Loucy (cell line): Measurements from ENCODE around the gene PPP1R14C.
A peak's percentile ranks its signal among the peaks of the same experiment; 100 is the strongest.

Experiments used
- H2AFZ ChIP-seq: fragments of 200-600 bp; sonication (generic); 2 replicates; pipeline ENCODE4 v1.6.0; 2016; ENCODE audit warnings: antibody characterized with exemption, mild to moderate bottlenecking, low read length, moderate library complexity
- H3F3A ChIP-seq: fragments of 200-600 bp; 2 replicates; pipeline ENCODE4 v1.6.0; 2016; ENCODE audit warnings: antibody characterized with exemption, low read depth, mild to moderate bottlenecking
- H3K27me3 ChIP-seq: fragments of 200-600 bp; sonication (generic); 2 replicates; pipeline ENCODE4 v1.6.1; 2014; ENCODE audit warnings: low read length, mild to moderate bottlenecking; ENCODE audit not compliant: insufficient read depth, poor library complexity, severe bottlenecking
- H3K36me3 ChIP-seq: fragments of 200-600 bp; sonication (generic); 2 replicates; pipeline ENCODE4 v1.6.1; 2016; ENCODE audit warnings: low read length; ENCODE audit not compliant: insufficient read depth
- H3K4me1 ChIP-seq: fragments of 200-600 bp; sonication (generic); 2 replicates; pipeline ENCODE4 v1.5.1; 2014; ENCODE audit warnings: low read length, mild to moderate bottlenecking; ENCODE audit not compliant: insufficient read depth, poor library complexity, severe bottlenecking
- H3K4me2 ChIP-seq: fragments of 200-600 bp; sonication (generic); 2 replicates; pipeline ENCODE4 v1.6.0; 2014; ENCODE audit warnings: antibody characterized with exemption, low read length, low read depth, mild to moderate bottlenecking; ENCODE audit not compliant: poor library complexity, severe bottlenecking
- H3K4me3 ChIP-seq: fragments of 200-600 bp; sonication (generic); 2 replicates; pipeline ENCODE4 v1.5.1; 2014; ENCODE audit warnings: low read length, mild to moderate bottlenecking, mixed read lengths; ENCODE audit not compliant: poor library complexity, severe bottlenecking
- H3K79me2 ChIP-seq: fragments of 200-600 bp; sonication (generic); 2 replicates; pipeline ENCODE4 v1.6.1; 2014; ENCODE audit warnings: low read length; ENCODE audit not compliant: insufficient read depth
- H3K9ac ChIP-seq: fragments of 200-600 bp; sonication (generic); 2 replicates; pipeline ENCODE4 v1.6.0; 2014; ENCODE audit warnings: mild to moderate bottlenecking, low read depth, low read length, moderate library complexity; ENCODE audit not compliant: poor library complexity, severe bottlenecking
- H3K9me2 ChIP-seq: fragments of 200-600 bp; sonication (generic); replicated peaks from 2 replicates; pipeline ENCODE4 v1.6.1; 2016; ENCODE audit warnings: low read depth, low read length, mixed read lengths
- H3K9me3 ChIP-seq: fragments of 200-600 bp; sonication (generic); 2 replicates; pipeline ENCODE4 v1.6.1; 2014; ENCODE audit warnings: mild to moderate bottlenecking, antibody characterized with exemption, low read length, low read depth; ENCODE audit not compliant: insufficient read depth
- H4K20me1 ChIP-seq: fragments of 200-600 bp; sonication (generic); 2 replicates; pipeline ENCODE4 v1.6.0; 2014; ENCODE audit warnings: antibody characterized with exemption, low read length, mild to moderate bottlenecking; ENCODE audit not compliant: insufficient read depth, poor library complexity, severe bottlenecking
- EZH2phosphoT487 ChIP-seq: fragments of 200-600 bp; IDR thresholded peaks from 2 replicates; pipeline ENCODE4 v1.6.1; 2018; ENCODE audit warnings: antibody characterized with exemption, mild to moderate bottlenecking, moderate library complexity, borderline replicate concordance
- TF ChIP-seq, protein P1 (sequence below): fragments of 200-600 bp; sonication (generic); conservative IDR thresholded peaks from 2 replicates; pipeline ENCODE4 v1.5.1; 2014; ENCODE audit warnings: mild to moderate bottlenecking, antibody characterized with exemption, low read length

PPP1R14C gene

DNA sequence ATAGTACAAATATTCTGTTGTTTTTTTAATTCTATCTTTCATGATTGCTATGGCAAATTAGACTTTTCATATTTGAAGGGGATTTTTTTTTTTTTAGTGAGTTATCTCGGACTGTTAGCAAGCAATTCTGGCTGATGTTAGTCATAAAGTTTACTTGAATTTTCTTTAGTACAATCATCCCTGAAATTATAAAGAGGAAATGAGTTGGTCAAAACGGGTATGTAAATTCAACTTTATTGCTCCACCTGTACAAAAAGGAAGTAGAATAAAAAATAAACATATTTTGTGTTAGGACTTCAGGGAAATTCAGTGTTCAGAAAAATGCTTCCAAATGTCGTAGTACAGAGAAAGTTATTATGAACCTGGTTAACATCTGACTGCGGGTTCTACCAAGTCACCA, 40.3 kb downstream of the PPP1R14C start:
- Histone ChIP-seq H3F3A (no peaks in the 10 kb centered on the region), H3K27me3 (no peaks in the 10 kb centered on the region), H2AFZ (peak overlapping the region; percentile 49), H3K79me2 (no peaks in the 10 kb centered on the region), H3K9me3 (no peaks in the 10 kb centered on the region), H3K36me3 (no peaks in the 10 kb centered on the region), H3K4me2 (peak overlapping the region; percentile 51), H3K9me2 (no peaks in the 10 kb centered on the region), H3K9ac (peak overlapping the region; percentile 30), H4K20me1 (no peaks in the 10 kb centered on the region), H3K4me3 (peak overlapping the region; percentile 12), H3K4me1 (peaks cover 36% of the 10 kb centered on the region)
- no peak for TF ChIP-seq EZH2phosphoT487
- TF ChIP-seq, protein P1, sequence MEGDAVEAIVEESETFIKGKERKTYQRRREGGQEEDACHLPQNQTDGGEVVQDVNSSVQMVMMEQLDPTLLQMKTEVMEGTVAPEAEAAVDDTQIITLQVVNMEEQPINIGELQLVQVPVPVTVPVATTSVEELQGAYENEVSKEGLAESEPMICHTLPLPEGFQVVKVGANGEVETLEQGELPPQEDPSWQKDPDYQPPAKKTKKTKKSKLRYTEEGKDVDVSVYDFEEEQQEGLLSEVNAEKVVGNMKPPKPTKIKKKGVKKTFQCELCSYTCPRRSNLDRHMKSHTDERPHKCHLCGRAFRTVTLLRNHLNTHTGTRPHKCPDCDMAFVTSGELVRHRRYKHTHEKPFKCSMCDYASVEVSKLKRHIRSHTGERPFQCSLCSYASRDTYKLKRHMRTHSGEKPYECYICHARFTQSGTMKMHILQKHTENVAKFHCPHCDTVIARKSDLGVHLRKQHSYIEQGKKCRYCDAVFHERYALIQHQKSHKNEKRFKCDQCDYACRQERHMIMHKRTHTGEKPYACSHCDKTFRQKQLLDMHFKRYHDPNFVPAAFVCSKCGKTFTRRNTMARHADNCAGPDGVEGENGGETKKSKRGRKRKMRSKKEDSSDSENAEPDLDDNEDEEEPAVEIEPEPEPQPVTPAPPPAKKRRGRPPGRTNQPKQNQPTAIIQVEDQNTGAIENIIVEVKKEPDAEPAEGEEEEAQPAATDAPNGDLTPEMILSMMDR, result no peak

DNA sequence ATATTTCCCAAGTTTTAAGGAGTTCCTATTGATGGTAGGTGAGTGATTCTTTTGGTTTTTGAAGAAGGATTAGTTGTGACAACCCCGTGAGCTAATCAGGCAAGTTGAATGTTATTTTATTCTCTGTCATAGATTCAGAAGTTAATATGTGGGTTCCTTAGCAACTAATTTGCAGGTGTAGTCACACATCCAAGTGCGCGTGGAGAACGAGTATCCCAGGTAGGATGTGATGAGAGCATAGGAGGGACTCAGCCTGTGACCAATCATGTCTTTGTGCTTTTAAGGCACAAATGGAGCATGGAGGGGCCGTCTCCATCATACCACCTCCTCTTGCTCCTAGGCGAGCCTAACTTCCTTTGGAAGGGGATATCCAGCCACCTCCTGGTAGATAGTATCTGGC, 41.1 kb downstream of the PPP1R14C start:
- H2AFZ ChIP-seq, result no peak overlapping the region
- H4K20me1 ChIP-seq, result no peaks in the 10 kb centered on the region
- no peaks in the 10 kb centered on the region for H3K36me3 ChIP-seq
- H3K27me3 ChIP-seq, result no peaks in the 10 kb centered on the region
- no peaks in the 10 kb centered on the region for H3F3A ChIP-seq
- H3K9ac ChIP-seq, result peak overlapping the region; percentile 30
- TF ChIP-seq, protein P1, result no peak
- no peak for TF ChIP-seq EZH2phosphoT487
- H3K79me2 ChIP-seq, result no peaks in the 10 kb centered on the region
- H3K9me2 ChIP-seq, result no peaks in the 10 kb centered on the region
- H3K4me3 ChIP-seq, result no peak overlapping the region
- no peaks in the 10 kb centered on the region for H3K9me3 ChIP-seq
- no peak overlapping the region for H3K4me2 ChIP-seq
- peaks cover 36% of the 10 kb centered on the region for H3K4me1 ChIP-seq

DNA sequence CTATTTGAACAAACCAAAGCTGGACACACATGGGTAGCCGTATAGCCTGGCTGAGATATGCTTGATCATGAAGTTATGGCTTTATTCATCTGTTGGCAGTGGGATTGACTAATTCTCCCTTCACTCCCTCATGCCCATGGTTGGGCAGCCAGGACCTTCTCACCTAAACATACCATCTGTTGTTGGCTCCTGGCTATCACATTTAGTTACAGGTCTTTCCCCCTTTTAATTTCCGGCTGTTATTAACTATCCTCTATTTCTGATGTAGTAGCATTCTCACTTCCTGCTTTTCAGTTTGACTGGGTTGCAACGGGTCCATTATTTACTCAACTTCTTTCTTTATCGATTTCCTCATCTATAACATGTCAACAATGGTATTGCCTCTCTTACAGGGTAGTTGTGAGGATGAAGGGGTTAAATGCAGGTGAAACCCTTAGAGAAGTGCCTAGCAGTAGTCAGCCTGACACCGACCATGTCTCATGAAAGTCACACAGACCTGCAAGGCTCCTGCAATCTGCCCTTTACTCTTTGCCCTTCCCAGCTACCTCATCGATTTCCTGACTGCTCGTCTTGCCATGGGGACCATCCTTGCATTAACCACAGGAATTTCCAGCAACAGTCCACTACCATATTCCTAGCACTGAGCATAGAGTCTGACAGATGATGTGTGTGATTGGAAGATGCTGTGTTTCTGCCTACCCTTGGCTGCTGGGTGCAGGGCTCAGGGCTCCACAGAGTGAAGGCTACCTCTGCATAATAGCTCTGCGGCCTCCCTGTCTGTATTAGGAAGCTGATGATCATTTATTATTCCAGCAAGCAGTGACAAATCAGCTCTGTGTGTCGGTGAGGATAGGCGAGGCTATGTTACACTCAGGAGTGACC, 42.2 kb downstream of the PPP1R14C start:
- no peak for TF ChIP-seq EZH2phosphoT487
- TF ChIP-seq, protein P1, result no peak
- Histone ChIP-seq H2AFZ (peak overlapping the region; percentile 53), H3K27me3 (no peaks in the 10 kb centered on the region), H3K4me2 (no peak overlapping the region), H3K9me2 (no peaks in the 10 kb centered on the region), H4K20me1 (no peaks in the 10 kb centered on the region), H3K36me3 (no peaks in the 10 kb centered on the region), H3K4me1 (peaks cover 36% of the 10 kb centered on the region), H3K79me2 (no peaks in the 10 kb centered on the region), H3K4me3 (no peak overlapping the region), H3K9ac (no peak overlapping the region), H3F3A (no peaks in the 10 kb centered on the region), H3K9me3 (no peaks in the 10 kb centered on the region)
